ENCODE measurements around the gene DLG2.

DNA sequence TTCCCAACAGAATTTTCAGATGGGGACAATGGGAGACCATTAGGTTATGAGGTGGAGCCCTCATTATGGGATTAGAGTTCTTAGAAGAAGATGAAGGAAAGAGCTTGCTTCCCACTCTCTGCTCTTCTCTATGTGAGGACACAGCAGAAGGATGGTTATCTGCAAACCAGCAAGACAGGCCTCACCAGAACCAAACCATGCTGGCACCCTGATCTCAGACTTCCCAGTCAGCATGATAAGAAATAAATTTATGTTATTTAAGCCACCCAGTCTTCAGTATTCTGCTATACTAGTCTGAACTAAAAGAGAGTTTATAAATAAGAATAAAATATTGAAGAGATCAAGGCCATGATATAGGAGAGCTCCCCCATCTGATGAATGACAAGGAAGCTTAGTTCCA lies 1394.6 kb downstream of the DLG2 start:
- TF ChIP-seq POLR2A (IDR thresholded peaks at IDR 0.05): no peak
- TF ChIP-seq, protein P1, sequence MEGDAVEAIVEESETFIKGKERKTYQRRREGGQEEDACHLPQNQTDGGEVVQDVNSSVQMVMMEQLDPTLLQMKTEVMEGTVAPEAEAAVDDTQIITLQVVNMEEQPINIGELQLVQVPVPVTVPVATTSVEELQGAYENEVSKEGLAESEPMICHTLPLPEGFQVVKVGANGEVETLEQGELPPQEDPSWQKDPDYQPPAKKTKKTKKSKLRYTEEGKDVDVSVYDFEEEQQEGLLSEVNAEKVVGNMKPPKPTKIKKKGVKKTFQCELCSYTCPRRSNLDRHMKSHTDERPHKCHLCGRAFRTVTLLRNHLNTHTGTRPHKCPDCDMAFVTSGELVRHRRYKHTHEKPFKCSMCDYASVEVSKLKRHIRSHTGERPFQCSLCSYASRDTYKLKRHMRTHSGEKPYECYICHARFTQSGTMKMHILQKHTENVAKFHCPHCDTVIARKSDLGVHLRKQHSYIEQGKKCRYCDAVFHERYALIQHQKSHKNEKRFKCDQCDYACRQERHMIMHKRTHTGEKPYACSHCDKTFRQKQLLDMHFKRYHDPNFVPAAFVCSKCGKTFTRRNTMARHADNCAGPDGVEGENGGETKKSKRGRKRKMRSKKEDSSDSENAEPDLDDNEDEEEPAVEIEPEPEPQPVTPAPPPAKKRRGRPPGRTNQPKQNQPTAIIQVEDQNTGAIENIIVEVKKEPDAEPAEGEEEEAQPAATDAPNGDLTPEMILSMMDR (IDR thresholded peaks at IDR 0.05): no peak
